Gastrocnemius medialis (tissue), 4 donors: ENCODE data around the gene MAST4. TPM values are rescaled to one million over a fixed set of nuclear protein-coding genes. Genes with fewer than 3 reads are reported as not detected.

ENCODE experiments used
- ATAC-seq, 2 donors: fragments of 150-250 bp; one replicate each; pipeline ENCODE4 v1.9.1; 2016
- DNase-seq, 2 donors: peaks; one replicate each; pipeline ENCODE4 v3.0.0-alpha.2; 2019
- H3K27ac ChIP-seq, 4 donors: fragments of 200-600 bp; sonication (generic); 1 replicate in 1 of 4; 2 replicates in 3 of 4; pipeline ENCODE4 v1.5.1; 2016 to 2018; ENCODE audit warnings: mild to moderate bottlenecking in 2 of 4, moderate library complexity in 1 of 4
- H3K27me3 ChIP-seq, 3 donors: fragments of 200-600 bp; sonication (generic) in 2 of 3; 1 replicate in 1 of 3; 2 replicates in 2 of 3; pipeline versions ENCODE4 v1.5.1 to v1.6.0; 2016 to 2019; ENCODE audit warnings: mild to moderate bottlenecking in 1 of 3, moderate library complexity in 1 of 3
- H3K36me3 ChIP-seq, 2 donors: fragments of 200-600 bp; sonication (generic) in 1 of 2; one replicate each; pipeline ENCODE4 v1.5.1; 2017 to 2018
- H3K4me1 ChIP-seq, 2 donors: fragments of 200-600 bp; sonication (generic) in 1 of 2; one replicate each; pipeline ENCODE4 v1.5.1; 2016 to 2017; ENCODE audit warnings: mild to moderate bottlenecking in 2 of 2
- H3K4me3 ChIP-seq, 4 donors: fragments of 200-600 bp; sonication (generic) in 3 of 4; 1 replicate in 1 of 4; 2 replicates in 3 of 4; pipeline ENCODE4 v1.5.1; 2016 to 2019; ENCODE audit warnings: mild to moderate bottlenecking in 2 of 4
- H3K9me3 ChIP-seq, 3 donors: fragments of 200-600 bp; sonication (generic) in 2 of 3; 1 replicate in 1 of 3; 2 replicates in 2 of 3; pipeline ENCODE4 v1.5.1; 2016 to 2019
- POLR2A ChIP-seq, 2 donors: fragments of 450-650 bp; IDR thresholded peaks; one replicate each; pipeline ENCODE4 v1.6.1; 2017; ENCODE audit warnings: antibody characterized with exemption in 2 of 2, mild to moderate bottlenecking in 2 of 2, moderate library complexity in 2 of 2
- in situ Hi-C, 4 donors: fragments of 200-750 bp; cut with MboI; loops; one replicate each; pipeline versions ENCODE4 v1.15.0 to v1.8.0; 2017; ENCODE audit warnings: low sequenced_read_pairs in 4 of 4
- intact Hi-C: fragments of 100-400 bp; cut with DNase I; formaldehyde crosslinking; loops from one replicate; pipeline ENCODE4 v1.15.1; 2023; ENCODE audit warnings: low total_unique reads
- total RNA-seq, 4 donors: library from RNA; depleted of rRNA; stranded (reverse); fragments of >200 nt; gene quantifications; one replicate each; pipeline versions ENCODE4 v1.1.0 to v1.2.3, GENCODE V29; 2016
- TF ChIP-seq, protein P1 (sequence below), 5 experiments: fragments of 450-650 bp in 3 of 5; fragments of 200-600 bp in 2 of 5; sonication (generic) in 2 of 5; IDR thresholded peaks in 4 of 5; conservative IDR thresholded peaks in 1 of 5; 1 replicate in 4 of 5; 2 replicates in 1 of 5; pipeline ENCODE4 v1.5.1; 2016 to 2019; ENCODE audit warnings: antibody characterized with exemption in 5 of 5, mild to moderate bottlenecking in 3 of 5, moderate library complexity in 3 of 5

MAST4 gene
- total RNA-seq, 4 donors from 2014 or later: 24.1 to 42.0 (median 38.5) TPM

DNA sequence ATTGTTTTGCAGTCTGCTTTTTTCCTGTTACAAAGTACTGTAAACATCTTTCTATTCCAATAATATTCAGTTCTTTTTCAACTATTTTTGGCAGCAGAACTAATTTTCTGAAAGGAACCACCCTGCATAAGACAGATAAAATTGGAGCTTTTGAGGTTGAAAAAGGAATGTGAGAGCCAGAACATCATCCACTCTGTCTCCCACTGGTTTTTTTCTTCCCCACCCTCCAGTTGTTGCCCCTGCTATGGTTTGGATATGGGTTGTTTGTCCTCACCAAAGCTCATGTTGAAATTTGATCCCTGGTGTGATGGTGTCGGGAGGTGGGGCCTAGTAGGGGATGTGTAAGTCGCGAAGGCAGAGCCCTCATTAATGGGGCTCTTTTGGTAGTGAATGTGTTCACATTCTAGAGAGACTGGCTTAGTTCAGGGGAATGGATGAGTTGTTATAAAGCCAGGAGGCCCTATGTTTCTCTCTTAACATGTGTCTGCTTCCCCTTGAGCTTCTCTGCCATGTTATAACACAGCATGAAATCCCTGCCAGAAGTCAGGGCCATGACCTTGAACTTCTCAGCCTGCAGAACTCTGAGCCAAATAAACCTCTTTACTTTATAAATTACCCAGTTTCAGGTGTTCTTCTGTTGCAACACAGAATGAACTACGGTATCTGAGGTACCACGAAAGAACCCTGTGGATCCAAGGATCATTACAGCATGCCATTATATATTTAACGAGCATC is 34.8 kb upstream of the MAST4 start:
- no peak for ATAC-seq
- TF ChIP-seq POLR2A (IDR thresholded peaks at IDR 0.05): no peak
- TF ChIP-seq, protein P1, sequence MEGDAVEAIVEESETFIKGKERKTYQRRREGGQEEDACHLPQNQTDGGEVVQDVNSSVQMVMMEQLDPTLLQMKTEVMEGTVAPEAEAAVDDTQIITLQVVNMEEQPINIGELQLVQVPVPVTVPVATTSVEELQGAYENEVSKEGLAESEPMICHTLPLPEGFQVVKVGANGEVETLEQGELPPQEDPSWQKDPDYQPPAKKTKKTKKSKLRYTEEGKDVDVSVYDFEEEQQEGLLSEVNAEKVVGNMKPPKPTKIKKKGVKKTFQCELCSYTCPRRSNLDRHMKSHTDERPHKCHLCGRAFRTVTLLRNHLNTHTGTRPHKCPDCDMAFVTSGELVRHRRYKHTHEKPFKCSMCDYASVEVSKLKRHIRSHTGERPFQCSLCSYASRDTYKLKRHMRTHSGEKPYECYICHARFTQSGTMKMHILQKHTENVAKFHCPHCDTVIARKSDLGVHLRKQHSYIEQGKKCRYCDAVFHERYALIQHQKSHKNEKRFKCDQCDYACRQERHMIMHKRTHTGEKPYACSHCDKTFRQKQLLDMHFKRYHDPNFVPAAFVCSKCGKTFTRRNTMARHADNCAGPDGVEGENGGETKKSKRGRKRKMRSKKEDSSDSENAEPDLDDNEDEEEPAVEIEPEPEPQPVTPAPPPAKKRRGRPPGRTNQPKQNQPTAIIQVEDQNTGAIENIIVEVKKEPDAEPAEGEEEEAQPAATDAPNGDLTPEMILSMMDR (IDR thresholded peaks at IDR 0.05 in 4 of 5, conservative IDR thresholded peaks at IDR 0.05 in 1 of 5): no peak
- H3K9me3 ChIP-seq: no peaks in the 10 kb centered on the region
- no peak overlapping the region for H3K27ac ChIP-seq
- no peaks in the 10 kb centered on the region for H3K27me3 ChIP-seq
- H3K36me3 ChIP-seq: no peaks in the 10 kb centered on the region
- no peaks in the 10 kb centered on the region for H3K4me1 ChIP-seq
- H3K4me3 ChIP-seq: no peak overlapping the region
- DNase-seq: no peak
- intact Hi-C loops: no loop called here
- in situ Hi-C loops: no loop called here

DNA sequence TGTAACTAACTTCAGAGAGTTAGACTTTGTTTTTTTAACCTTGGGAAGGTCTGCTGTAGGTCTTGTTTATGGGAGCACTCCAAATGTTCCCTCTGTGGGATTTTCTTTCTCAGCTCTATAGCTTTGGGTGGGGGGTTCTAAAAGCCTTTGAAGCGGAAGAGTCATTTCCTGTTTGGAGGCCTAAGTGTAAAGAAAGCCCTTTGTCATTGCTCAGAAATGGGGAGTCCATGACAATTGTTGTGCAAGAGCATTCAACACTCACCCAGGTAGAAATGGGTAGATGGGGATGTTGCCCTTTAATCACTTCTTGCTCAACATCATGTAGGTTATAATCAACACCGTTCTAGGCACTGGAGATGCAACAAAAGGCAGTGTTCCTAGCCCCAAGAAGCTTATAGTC is 30.3 kb upstream of the MAST4 start:
- ATAC-seq: no peak
- intact Hi-C loops: no loop called here

DNA sequence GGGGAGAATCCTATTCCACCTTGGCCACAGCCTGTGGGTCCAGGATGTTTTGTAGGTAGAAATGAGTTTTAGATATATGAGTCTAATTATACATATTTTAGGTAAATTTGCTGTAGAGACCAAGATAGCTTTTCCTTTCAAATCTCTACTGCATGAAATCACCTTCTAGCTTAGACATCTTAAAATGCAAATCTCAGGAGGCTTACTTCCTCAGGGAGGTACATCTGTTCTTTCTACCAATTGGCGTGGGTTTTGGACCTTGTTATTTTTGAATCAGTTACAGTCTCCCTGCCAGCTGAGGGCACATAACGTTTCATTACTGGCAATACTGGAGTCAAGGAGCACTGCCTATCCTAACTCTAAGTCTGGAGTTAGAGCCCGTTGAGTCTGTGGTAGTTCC is 28.7 kb upstream of the MAST4 start:
- in situ Hi-C loops: no loop called here
- Histone ChIP-seq H3K4me3 (no peak overlapping the region), H3K9me3 (no peaks in the 10 kb centered on the region), H3K4me1 (no peaks in the 10 kb centered on the region), H3K36me3 (no peaks in the 10 kb centered on the region), H3K27me3 (no peaks in the 10 kb centered on the region), H3K27ac (no peak overlapping the region)
- intact Hi-C loops: no loop called here
- DNase-seq: no peak
- ATAC-seq: no peak
- no peak for TF ChIP-seq POLR2A (IDR thresholded peaks at IDR 0.05)
- TF ChIP-seq, protein P1 (IDR thresholded peaks at IDR 0.05 in 4 of 5, conservative IDR thresholded peaks at IDR 0.05 in 1 of 5): no peak

More for the DNA sequence above, 30.3 kb upstream of the MAST4 start:
- no peaks in the 10 kb centered on the region for H3K4me1 ChIP-seq
- no peaks in the 10 kb centered on the region for H3K27me3 ChIP-seq
- TF ChIP-seq, protein P1 (IDR thresholded peaks at IDR 0.05 in 4 of 5, conservative IDR thresholded peaks at IDR 0.05 in 1 of 5): no peak
- TF ChIP-seq POLR2A (IDR thresholded peaks at IDR 0.05): no peak
- no peaks in the 10 kb centered on the region for H3K9me3 ChIP-seq
- H3K36me3 ChIP-seq: no peaks in the 10 kb centered on the region
- no peak overlapping the region for H3K27ac ChIP-seq
- H3K4me3 ChIP-seq: no peak overlapping the region
- no peak for DNase-seq
- in situ Hi-C loops: no loop called here

DNA sequence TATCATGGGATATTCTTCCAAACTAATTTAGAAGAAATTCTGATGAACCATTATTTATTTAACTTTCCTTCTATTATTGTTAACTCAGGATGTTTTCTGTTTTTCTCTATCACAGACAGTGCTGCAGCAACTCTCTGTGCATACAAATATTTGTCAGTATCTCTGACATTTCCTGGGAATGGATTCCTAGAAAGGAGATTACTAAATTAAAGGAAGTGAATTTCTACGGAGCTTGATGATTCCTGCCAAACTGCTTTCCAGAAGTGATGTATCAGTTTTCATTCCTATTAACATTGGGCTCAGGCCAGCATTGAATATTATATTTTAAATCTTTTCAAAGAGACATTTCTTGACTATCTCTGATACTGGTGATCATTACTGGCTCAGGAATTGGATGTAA is 26.0 kb upstream of the MAST4 start:
- H3K4me3 ChIP-seq: no peak overlapping the region
- ATAC-seq (no peak), DNase-seq (no peak)
- in situ Hi-C loops (no loop called here), intact Hi-C loops (no loop called here)
- H3K4me1 ChIP-seq: no peaks in the 10 kb centered on the region
- H3K27ac ChIP-seq: no peak overlapping the region
- H3K9me3 ChIP-seq: no peaks in the 10 kb centered on the region
- no peaks in the 10 kb centered on the region for H3K27me3 ChIP-seq
- H3K36me3 ChIP-seq: no peaks in the 10 kb centered on the region
- TF ChIP-seq, protein P1 (IDR thresholded peaks at IDR 0.05 in 4 of 5, conservative IDR thresholded peaks at IDR 0.05 in 1 of 5): no peak
- no peak for TF ChIP-seq POLR2A (IDR thresholded peaks at IDR 0.05)

DNA sequence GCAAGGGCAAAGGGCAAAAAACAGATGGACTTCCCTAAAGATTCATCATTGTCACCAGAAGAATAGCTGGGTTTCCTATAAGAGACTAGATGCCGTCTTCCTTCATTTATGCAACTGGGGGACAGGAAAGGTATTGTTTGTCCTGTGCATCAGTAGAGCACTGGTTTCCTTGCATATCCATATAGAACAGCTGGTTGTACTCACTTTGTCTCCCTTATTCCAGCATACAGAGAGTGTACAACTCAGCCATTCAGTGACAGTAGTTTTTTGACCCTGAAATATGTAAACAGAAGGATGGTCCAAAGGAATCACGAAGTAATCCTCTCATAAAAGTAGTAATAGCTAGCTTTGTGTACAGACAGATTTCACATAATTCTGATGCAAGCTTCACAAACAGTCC is 22.5 kb upstream of the MAST4 start:
- TF ChIP-seq POLR2A (IDR thresholded peaks at IDR 0.05): no peak
- TF ChIP-seq, protein P1 (IDR thresholded peaks at IDR 0.05 in 4 of 5, conservative IDR thresholded peaks at IDR 0.05 in 1 of 5): no peak
- Histone ChIP-seq H3K36me3 (no peaks in the 10 kb centered on the region), H3K9me3 (no peaks in the 10 kb centered on the region), H3K4me3 (no peak overlapping the region), H3K4me1 (no peaks in the 10 kb centered on the region), H3K27ac (no peak overlapping the region), H3K27me3 (no peaks in the 10 kb centered on the region)
- DNase-seq (no peak), ATAC-seq (no peak)
- intact Hi-C loops (no loop called here), in situ Hi-C loops (no loop called here)
